ENCODE data around the gene PDZK1IP1.

DNA sequence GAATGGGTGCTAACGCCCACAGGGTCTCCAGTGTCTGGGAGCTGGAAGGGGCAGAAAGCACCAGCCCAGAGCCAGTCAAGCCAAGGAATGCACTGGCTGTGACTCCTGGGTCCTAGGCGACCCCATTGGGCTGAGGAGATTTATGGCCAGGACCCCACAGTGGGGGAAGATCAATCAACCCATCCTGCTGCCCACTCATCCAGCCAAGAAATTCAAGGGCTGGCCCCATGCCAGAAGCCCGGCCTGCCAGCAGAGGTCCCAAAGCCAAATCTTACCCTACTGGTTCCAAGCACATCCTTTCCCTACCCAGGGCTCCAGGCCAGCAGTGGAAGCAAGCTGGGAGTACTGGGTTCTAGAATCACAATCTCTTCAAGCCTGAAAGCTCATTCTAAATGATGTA, 6.8 kb upstream of the PDZK1IP1 start:
- TF ChIP-seq, protein P1, sequence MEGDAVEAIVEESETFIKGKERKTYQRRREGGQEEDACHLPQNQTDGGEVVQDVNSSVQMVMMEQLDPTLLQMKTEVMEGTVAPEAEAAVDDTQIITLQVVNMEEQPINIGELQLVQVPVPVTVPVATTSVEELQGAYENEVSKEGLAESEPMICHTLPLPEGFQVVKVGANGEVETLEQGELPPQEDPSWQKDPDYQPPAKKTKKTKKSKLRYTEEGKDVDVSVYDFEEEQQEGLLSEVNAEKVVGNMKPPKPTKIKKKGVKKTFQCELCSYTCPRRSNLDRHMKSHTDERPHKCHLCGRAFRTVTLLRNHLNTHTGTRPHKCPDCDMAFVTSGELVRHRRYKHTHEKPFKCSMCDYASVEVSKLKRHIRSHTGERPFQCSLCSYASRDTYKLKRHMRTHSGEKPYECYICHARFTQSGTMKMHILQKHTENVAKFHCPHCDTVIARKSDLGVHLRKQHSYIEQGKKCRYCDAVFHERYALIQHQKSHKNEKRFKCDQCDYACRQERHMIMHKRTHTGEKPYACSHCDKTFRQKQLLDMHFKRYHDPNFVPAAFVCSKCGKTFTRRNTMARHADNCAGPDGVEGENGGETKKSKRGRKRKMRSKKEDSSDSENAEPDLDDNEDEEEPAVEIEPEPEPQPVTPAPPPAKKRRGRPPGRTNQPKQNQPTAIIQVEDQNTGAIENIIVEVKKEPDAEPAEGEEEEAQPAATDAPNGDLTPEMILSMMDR (IDR thresholded peaks at IDR 0.05; ENCODE audit: insufficient read depth, low read length): no peak
- TF ChIP-seq, protein P2, sequence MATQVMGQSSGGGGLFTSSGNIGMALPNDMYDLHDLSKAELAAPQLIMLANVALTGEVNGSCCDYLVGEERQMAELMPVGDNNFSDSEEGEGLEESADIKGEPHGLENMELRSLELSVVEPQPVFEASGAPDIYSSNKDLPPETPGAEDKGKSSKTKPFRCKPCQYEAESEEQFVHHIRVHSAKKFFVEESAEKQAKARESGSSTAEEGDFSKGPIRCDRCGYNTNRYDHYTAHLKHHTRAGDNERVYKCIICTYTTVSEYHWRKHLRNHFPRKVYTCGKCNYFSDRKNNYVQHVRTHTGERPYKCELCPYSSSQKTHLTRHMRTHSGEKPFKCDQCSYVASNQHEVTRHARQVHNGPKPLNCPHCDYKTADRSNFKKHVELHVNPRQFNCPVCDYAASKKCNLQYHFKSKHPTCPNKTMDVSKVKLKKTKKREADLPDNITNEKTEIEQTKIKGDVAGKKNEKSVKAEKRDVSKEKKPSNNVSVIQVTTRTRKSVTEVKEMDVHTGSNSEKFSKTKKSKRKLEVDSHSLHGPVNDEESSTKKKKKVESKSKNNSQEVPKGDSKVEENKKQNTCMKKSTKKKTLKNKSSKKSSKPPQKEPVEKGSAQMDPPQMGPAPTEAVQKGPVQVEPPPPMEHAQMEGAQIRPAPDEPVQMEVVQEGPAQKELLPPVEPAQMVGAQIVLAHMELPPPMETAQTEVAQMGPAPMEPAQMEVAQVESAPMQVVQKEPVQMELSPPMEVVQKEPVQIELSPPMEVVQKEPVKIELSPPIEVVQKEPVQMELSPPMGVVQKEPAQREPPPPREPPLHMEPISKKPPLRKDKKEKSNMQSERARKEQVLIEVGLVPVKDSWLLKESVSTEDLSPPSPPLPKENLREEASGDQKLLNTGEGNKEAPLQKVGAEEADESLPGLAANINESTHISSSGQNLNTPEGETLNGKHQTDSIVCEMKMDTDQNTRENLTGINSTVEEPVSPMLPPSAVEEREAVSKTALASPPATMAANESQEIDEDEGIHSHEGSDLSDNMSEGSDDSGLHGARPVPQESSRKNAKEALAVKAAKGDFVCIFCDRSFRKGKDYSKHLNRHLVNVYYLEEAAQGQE (IDR thresholded peaks at IDR 0.05; ENCODE audit: insufficient replicate concordance, low read depth): no peak
- no peak for TF ChIP-seq POLR2AphosphoS5 (IDR thresholded peaks at IDR 0.05; ENCODE audit: low read depth)
- TF ChIP-seq SPI1 (IDR thresholded peaks at IDR 0.05; ENCODE audit: borderline replicate concordance, low read depth): no peak
- no peak for TF ChIP-seq GABPA (IDR thresholded peaks at IDR 0.05; ENCODE audit: low read depth)
